ENCODE results near the gene SLC34A1. TPM values are rescaled to one million over a fixed set of nuclear protein-coding genes. Genes with fewer than 3 reads are reported as not detected.
A peak's percentile ranks its signal among the peaks of the same experiment; 100 is the strongest.

Gene SLC34A1
- total and polyA plus RNA-seq, 4 experiments from 2014 or later = 0.11 TPM; not detected in 3

DNA sequence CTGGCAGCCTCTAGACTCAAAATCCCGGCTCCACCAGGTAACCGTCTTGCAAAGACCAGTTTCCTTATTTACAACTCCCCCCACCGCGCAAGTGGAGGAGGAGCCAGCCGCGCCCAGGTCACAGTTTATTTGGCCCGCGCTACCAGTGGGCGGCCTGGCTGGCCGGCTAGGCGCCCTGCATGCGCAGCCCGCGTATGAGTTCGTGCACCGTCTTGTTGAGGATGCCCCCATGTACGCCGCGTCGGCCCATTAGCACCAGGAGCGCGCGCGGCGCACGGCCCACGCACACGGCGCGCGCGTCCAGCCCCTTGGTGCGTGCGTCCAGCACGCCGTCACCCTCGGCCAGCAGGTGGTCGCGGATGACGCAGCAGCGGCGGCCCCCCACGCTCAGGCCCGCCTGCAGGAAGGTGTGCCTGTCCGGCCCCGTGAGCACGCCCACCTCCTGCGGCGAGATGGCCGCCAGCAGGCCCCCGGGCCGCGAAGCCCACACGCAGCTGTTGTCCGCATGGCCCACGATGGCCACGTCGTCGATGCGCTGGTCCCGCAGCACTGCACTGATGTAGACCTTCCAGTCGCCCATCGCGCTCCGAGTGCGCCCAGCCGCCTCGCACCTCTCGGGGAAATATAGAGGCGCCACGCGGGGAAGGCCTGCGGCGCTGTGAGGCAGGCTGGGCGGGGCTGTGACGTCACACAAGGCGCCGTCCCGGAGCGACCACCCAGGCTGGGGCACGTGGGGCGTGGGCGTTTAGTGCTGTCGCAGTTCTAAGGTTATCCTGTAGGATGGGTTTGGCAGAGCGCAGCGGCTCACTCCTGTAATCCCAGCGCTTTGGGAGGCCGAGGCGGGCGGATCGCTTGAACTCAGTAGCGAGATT is 16.0 kb downstream of the SLC34A1 start, which contains the start of gene PFN3:
Gene PFN3, minus strand, starts transcription at position 665 of the 872 bp plus-strand sequence. Its CDS starts 85 bp downstream, at position 580.
- H3K27me3 Mint-ChIP-seq = no peaks in the 10 kb centered on the region
- intact Hi-C loops (cut with micrococcal nuclease) = loop anchor here (5.0 kb wide), 1 partner anchor 38 kb away; no protein-coding TSS in a partner anchor
- no peaks in the 10 kb centered on the region for H3K36me3 ChIP-seq (ENCODE audit: insufficient read depth, low read length)
- no peak within 1 kb of the TSS for H3K27ac ChIP-seq (ENCODE audit: low read depth, low read length)
- no peaks in the 10 kb centered on the region for H3K36me3 Mint-ChIP-seq
- no peak within 1 kb of the TSS for H3K4me3 ChIP-seq (ENCODE audit: low read length in 2 of 2)
- peaks cover 31% of the 10 kb centered on the region for H3K4me1 ChIP-seq (ENCODE audit: insufficient read depth, low read length)
- H3K4me1 Mint-ChIP-seq = peaks cover 6 to 32% (median 20%) of the 10 kb centered on the region in 4 donors
- no peaks in the 10 kb centered on the region for H3K9me3 ChIP-seq (ENCODE audit: control insufficient read depth in 1 of 2, low read length in 2 of 2)
- H3K27me3 ChIP-seq (ENCODE audit: insufficient read depth, low read length) = no peaks in the 10 kb centered on the region
- H3K27ac Mint-ChIP-seq = peak within 1 kb of the TSS in 4 of 7 donors; percentile 7 to 64 (median 42)
- DNase-seq = no peak
- H3K9me3 Mint-ChIP-seq = peaks cover 0 to 1% (median 0%) of the 10 kb centered on the region in 8 donors
- CTCF ChIA-PET (ENCODE audit: partially characterized antibody) = interaction anchor here (1.0 to 16.6 kb wide), 5 partner anchors 10 to 48 kb away, joined by 3 to 821 read pairs (median 295); partner anchors contain the start of genes GRK6, PRR7 and SLC34A1
- H3K4me3 Mint-ChIP-seq = no peak within 1 kb of the TSS
- POLR2A ChIA-PET (ENCODE audit: partially characterized antibody) = interaction anchor here (6.5 to 7.1 kb wide), 3 partner anchors 11 to 49 kb away, joined by 126 to 555 read pairs (median 138); partner anchors contain the start of genes PRR7 and SLC34A1

DNA sequence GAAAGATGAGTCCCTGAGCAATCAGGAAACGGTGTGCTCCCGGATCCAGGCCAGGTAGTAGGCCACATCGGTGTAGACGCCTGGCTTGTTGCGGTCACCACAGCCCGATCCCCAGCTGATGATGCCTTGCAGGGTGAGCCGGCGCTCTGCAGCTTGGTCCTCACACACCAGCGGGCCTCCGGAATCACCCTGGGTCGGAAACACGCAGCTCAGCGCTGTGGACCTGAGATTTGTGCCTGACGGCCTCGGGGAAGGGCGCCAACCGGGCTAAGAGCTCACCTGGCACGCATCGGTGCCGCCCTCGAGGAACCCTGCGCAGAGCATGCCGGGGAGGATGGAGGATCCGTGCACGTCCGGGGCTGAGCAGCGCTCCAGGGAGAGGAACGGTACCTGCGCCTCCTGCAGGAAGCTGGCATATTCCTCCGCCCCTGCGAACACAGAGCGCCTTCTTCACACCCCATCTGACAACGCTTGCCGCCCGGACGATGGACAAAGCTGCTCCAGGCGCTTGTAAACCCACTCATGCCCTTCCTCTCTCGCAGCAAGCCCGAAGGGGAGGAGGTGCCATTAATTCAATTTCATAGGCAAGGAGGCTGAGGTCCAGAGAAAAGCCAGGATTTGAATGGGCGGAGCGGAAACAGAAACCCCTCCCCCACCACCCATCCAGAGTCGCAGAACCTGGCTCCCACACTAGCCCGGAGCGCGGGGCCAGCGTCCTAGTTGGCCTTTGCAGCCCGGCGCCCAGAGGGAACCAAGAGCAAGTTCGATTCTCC is 18.2 kb downstream of the SLC34A1 start:
- ChIA-PET CTCF (ENCODE audit: partially characterized antibody) (interaction anchor here (0.7 to 16.6 kb wide), 36 partner anchors 8 to 292 kb away, joined by 3 to 821 read pairs (median 7); partner anchors contain the start of genes DDX41, GRK6, LMAN2 and MXD3), POLR2A (ENCODE audit: partially characterized antibody) (interaction anchor here (0.7 to 7.1 kb wide), 24 partner anchors 10 to 289 kb away, joined by 3 to 555 read pairs (median 8); partner anchors contain the start of genes B4GALT7, GRK6, LMAN2 and PDLIM7)
- Mint-ChIP-seq H3K4me1 (peaks cover 6 to 36% (median 22%) of the 10 kb centered on the region in 4 donors), H3K27me3 (no peaks in the 10 kb centered on the region), H3K9me3 (peaks cover 0 to 1% (median 0%) of the 10 kb centered on the region in 8 donors), H3K4me3 (peak overlapping the region; percentile 82 to 93 (median 86)), H3K36me3 (no peaks in the 10 kb centered on the region), H3K27ac (peak overlapping the region; percentile 51 to 93 (median 84))
- intact Hi-C loops (cut with micrococcal nuclease) = loop anchor here (1.0 to 5.0 kb wide), 7 partner anchors 12 to 288 kb away; partner anchors contain the start of genes GRK6 and PRR7
- H3K4me1 ChIP-seq (ENCODE audit: insufficient read depth, low read length) = peaks cover 39% of the 10 kb centered on the region
- peak overlapping the region; percentile 52 to 70 for H3K4me3 ChIP-seq (ENCODE audit: low read length in 2 of 2)
- peak overlapping the region; percentile 63 for H3K27ac ChIP-seq (ENCODE audit: low read depth, low read length)
- peak; percentile 65 to 78 (median 71) for DNase-seq
- H3K36me3 ChIP-seq (ENCODE audit: insufficient read depth, low read length) = no peaks in the 10 kb centered on the region
- no peaks in the 10 kb centered on the region for H3K9me3 ChIP-seq (ENCODE audit: control insufficient read depth in 1 of 2, low read length in 2 of 2)
- H3K27me3 ChIP-seq (ENCODE audit: insufficient read depth, low read length) = no peaks in the 10 kb centered on the region

- Mint-ChIP-seq H3K4me1 (peaks cover 6 to 36% (median 22%) of the 10 kb centered on the region in 4 donors), H3K9me3 (no peaks in the 10 kb centered on the region), H3K36me3 (no peaks in the 10 kb centered on the region), H3K4me3 (peak overlapping the region; percentile 82 to 93 (median 86)), H3K27me3 (no peaks in the 10 kb centered on the region), H3K27ac (peak overlapping the region in 6 of 7 donors; percentile 57 to 93 (median 86))
- peak overlapping the region; percentile 52 to 70 for H3K4me3 ChIP-seq (ENCODE audit: low read length in 2 of 2)
- peak; percentile 63 to 77 (median 68) for DNase-seq
- H3K27me3 ChIP-seq (ENCODE audit: insufficient read depth, low read length) = no peaks in the 10 kb centered on the region
- no peaks in the 10 kb centered on the region for H3K9me3 ChIP-seq (ENCODE audit: control insufficient read depth in 1 of 2, low read length in 2 of 2)
- POLR2A ChIA-PET (ENCODE audit: partially characterized antibody) = interaction anchor here (0.7 to 7.1 kb wide), 25 partner anchors 9 to 98 kb away, joined by 3 to 555 read pairs (median 9); partner anchors contain the start of genes GRK6, LMAN2, PDLIM7 and PRR7
- CTCF ChIA-PET (ENCODE audit: partially characterized antibody) = interaction anchor here (0.9 to 16.6 kb wide), 38 partner anchors 7 to 868 kb away, joined by 3 to 821 read pairs (median 8); partner anchors contain the start of genes DDX41, GRK6, LMAN2 and MXD3
- no peaks in the 10 kb centered on the region for H3K36me3 ChIP-seq (ENCODE audit: insufficient read depth, low read length)
- peak overlapping the region; percentile 63 for H3K27ac ChIP-seq (ENCODE audit: low read depth, low read length)
- H3K4me1 ChIP-seq (ENCODE audit: insufficient read depth, low read length) = peaks cover 39% of the 10 kb centered on the region
- intact Hi-C loops (cut with micrococcal nuclease) = loop anchor here (1.0 to 5.0 kb wide), 4 partner anchors 23 to 44 kb away; partner anchors contain the start of genes GRK6 and PRR7
These were observed 19.0 kb downstream of the SLC34A1 start for GRCh38 chr5:177403102-177403791.

DNA sequence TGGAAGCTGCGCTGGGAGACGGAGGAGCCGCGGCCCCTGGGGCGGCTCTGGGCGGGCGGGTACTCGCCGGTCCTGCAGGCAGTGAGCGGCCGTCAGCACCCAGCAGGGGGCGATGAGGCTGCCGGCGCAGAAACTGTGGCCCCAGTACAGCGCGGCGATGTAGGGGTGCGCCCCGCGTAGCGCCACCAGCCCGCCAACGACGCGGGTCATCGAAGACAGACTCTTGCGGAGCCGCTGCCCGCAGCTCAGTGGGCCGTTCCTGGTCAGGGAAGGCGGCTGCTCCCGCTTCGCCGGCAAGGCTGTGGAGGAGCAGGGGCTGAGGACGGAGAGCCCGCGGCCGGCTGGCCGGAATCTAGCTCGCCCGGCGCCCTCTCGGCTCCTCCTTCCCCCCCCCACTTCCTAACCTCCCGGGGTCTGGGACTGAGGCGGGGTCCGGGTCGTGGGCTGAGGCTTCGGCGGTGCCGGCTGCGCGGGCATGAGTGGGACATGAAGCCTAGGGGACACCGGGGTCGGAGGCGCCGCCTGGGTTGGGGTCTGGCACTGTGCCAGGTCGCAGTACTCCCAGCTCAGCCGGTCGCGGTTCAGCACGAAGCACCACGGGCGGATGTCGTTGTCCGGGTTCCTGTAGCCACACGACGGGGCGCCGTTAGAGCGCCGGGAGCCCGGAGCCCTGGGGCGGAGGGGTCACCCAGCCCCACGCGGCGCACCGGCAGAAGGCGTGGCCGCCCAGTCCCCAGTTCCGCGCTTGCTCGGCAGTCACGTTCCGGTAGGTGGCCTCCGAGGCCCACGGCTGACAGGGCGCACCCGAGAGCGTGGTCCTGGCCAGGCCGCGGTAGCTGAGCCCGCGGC is 19.8 kb downstream of the SLC34A1 start:
- Mint-ChIP-seq H3K4me3 (peak overlapping the region; percentile 82 to 93 (median 86)), H3K4me1 (peaks cover 6 to 36% (median 22%) of the 10 kb centered on the region in 4 donors), H3K27me3 (no peaks in the 10 kb centered on the region), H3K36me3 (no peaks in the 10 kb centered on the region), H3K27ac (peak overlapping the region in 6 of 7 donors; percentile 57 to 88 (median 80)), H3K9me3 (no peaks in the 10 kb centered on the region)
- peak; percentile 84 to 85 (median 85) for DNase-seq
- ChIA-PET POLR2A (ENCODE audit: partially characterized antibody) (interaction anchor here (0.7 to 7.1 kb wide), 25 partner anchors 9 to 100 kb away, joined by 3 to 555 read pairs (median 9); partner anchors contain the start of genes GRK6, LMAN2, PDLIM7 and PRELID1), CTCF (ENCODE audit: partially characterized antibody) (interaction anchor here (0.9 to 16.6 kb wide), 33 partner anchors 9 to 869 kb away, joined by 3 to 821 read pairs (median 10); partner anchors contain the start of genes DDX41, GRK6, LMAN2 and MXD3)
- Histone ChIP-seq H3K4me3 (ENCODE audit: low read length in 2 of 2) (peak overlapping the region; percentile 42 to 70), H3K27me3 (ENCODE audit: insufficient read depth, low read length) (no peaks in the 10 kb centered on the region), H3K27ac (ENCODE audit: low read depth, low read length) (peak overlapping the region; percentile 63), H3K9me3 (ENCODE audit: control insufficient read depth in 1 of 2, low read length in 2 of 2) (no peaks in the 10 kb centered on the region), H3K4me1 (ENCODE audit: insufficient read depth, low read length) (peaks cover 39% of the 10 kb centered on the region), H3K36me3 (ENCODE audit: insufficient read depth, low read length) (no peaks in the 10 kb centered on the region)
- intact Hi-C loops (cut with micrococcal nuclease) = loop anchor here (1.0 to 5.0 kb wide), 6 partner anchors 22 to 93 kb away; partner anchors contain the start of genes GRK6, PDLIM7 and PRR7

DNA sequence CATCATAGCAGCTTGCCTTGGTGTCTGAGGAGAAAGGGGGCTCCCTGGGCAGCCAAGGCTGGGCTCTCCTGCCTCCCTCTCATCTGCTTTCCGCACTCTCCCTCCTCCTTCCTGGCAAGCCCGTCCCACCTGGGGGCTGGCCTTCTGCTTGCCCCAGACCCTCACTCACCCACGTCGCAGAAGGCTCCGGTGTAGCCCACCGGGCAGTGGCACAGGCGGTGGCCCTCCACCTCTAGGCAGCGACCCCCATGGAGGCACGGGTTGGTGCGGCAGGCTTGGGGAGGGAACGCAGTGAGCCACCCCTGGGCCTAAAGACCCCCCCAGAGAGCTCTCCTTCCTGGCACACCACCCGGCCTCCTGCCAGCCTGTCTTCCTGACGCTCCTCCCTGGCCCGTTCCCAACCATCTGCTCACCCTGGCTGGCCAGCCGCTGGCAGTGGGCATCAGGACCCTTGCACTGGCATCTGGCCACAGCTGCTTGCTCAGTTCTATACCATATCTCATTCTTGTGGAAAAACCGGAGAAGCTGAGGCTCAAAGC is 20.5 kb downstream of the SLC34A1 start:
- H3K4me1 ChIP-seq (ENCODE audit: insufficient read depth, low read length) = peaks cover 39% of the 10 kb centered on the region

More for the DNA sequence above, 20.5 kb downstream of the SLC34A1 start:
- CTCF ChIA-PET (ENCODE audit: partially characterized antibody) = interaction anchor here (1.0 to 16.6 kb wide), 27 partner anchors 8 to 870 kb away, joined by 3 to 821 read pairs (median 16); partner anchors contain the start of genes GRK6, LMAN2, MXD3 and PDLIM7
- DNase-seq = no peak
- POLR2A ChIA-PET (ENCODE audit: partially characterized antibody) = interaction anchor here (0.8 to 7.1 kb wide), 17 partner anchors 8 to 101 kb away, joined by 3 to 555 read pairs (median 9); partner anchors contain the start of genes GRK6, PDLIM7, PRELID1 and PRR7
- peak overlapping the region; percentile 63 for H3K27ac ChIP-seq (ENCODE audit: low read depth, low read length)
- Mint-ChIP-seq H3K36me3 (no peaks in the 10 kb centered on the region), H3K27ac (peak overlapping the region in 6 of 7 donors; percentile 35 to 84 (median 58)), H3K4me1 (peaks cover 6 to 36% (median 22%) of the 10 kb centered on the region in 4 donors), H3K4me3 (peak overlapping the region; percentile 4 to 90 (median 50)), H3K27me3 (no peaks in the 10 kb centered on the region), H3K9me3 (no peaks in the 10 kb centered on the region)
- no peak overlapping the region for H3K4me3 ChIP-seq (ENCODE audit: low read length in 2 of 2)
- no peaks in the 10 kb centered on the region for H3K36me3 ChIP-seq (ENCODE audit: insufficient read depth, low read length)
- intact Hi-C loops (cut with micrococcal nuclease) = loop anchor here (1.0 to 5.0 kb wide), 3 partner anchors 42 to 93 kb away; partner anchors contain the start of gene PDLIM7
- no peaks in the 10 kb centered on the region for H3K27me3 ChIP-seq (ENCODE audit: insufficient read depth, low read length)
- no peaks in the 10 kb centered on the region for H3K9me3 ChIP-seq (ENCODE audit: control insufficient read depth in 1 of 2, low read length in 2 of 2)

Measured in CD4-positive, alpha-beta memory T cell (primary cell).